PC-3 (cell line): ENCODE results near the gene STXBP6.

Experiments used
- EZH2phosphoT487 ChIP-seq: fragments of 300-600 bp; sonication (generic); IDR thresholded peaks from 2 replicates; pipeline ENCODE4 v1.6.1; 2018; ENCODE audit warnings: mild to moderate bottlenecking, antibody characterized with exemption, low read length, borderline replicate concordance
- TF ChIP-seq, protein P1 (sequence below): fragments of 300-600 bp; sonication (generic); conservative IDR thresholded peaks from 2 replicates; pipeline ENCODE4 v1.5.1; 2017; ENCODE audit warnings: antibody characterized with exemption, low read depth, mild to moderate bottlenecking, low read length

DNA sequence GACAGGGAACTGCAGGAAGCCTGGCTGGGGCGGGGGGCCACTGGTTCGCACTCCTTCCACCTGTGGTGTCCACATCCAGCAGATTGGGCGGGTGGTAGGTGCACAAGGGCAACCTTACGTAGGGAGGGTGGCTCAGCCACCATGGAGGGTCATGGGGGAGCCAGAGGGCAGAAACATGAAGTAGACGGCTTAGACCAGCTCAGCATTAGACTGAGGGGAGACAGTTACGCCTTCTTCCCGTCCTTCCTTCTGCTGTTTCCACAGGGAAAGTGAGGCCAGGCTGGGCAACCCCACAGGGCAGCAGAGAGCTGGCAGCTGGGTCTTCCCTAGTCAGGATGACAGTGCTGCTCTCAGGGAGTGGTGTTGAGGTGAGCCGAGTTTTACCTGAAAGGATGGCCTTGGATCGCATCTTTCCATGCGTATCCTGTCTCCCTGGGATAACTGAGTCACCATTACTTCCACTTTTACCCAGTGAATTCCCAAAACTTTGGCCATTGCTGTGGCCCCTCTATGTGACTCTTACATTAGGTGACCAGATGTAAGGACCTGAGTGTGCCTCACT, 245.9 kb downstream of the STXBP6 start:
- TF ChIP-seq, protein P1, sequence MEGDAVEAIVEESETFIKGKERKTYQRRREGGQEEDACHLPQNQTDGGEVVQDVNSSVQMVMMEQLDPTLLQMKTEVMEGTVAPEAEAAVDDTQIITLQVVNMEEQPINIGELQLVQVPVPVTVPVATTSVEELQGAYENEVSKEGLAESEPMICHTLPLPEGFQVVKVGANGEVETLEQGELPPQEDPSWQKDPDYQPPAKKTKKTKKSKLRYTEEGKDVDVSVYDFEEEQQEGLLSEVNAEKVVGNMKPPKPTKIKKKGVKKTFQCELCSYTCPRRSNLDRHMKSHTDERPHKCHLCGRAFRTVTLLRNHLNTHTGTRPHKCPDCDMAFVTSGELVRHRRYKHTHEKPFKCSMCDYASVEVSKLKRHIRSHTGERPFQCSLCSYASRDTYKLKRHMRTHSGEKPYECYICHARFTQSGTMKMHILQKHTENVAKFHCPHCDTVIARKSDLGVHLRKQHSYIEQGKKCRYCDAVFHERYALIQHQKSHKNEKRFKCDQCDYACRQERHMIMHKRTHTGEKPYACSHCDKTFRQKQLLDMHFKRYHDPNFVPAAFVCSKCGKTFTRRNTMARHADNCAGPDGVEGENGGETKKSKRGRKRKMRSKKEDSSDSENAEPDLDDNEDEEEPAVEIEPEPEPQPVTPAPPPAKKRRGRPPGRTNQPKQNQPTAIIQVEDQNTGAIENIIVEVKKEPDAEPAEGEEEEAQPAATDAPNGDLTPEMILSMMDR: no peak
- TF ChIP-seq EZH2phosphoT487: no peak
